Natural killer cell (primary cell): ENCODE data around the gene CDK18. TPM values are rescaled to one million over a fixed set of nuclear protein-coding genes. Genes with fewer than 3 reads are reported as not detected.

Experiments
- ATAC-seq, 3 donors: fragments of 150-1000 bp in 2 of 3; fragments of 200-7000 bp in 1 of 3; cut with Tn5 transposase; 1 replicate in 1 of 3; 2 replicates in 2 of 3; pipeline ENCODE4 v1.10.0; 2021; ENCODE audit warnings: mild to moderate bottlenecking in 2 of 3, moderate library complexity in 2 of 3
- DNase-seq, 2 donors: peaks; one replicate each; pipeline versions ENCODE4 v3.0.0 to v3.0.0-alpha.2; 2013 to 2021; ENCODE audit warnings: mixed read lengths in 1 of 2
- H3K27ac ChIP-seq: one replicate; pipeline ENCODE4 v1.5.1; 2013; ENCODE audit warnings: mild to moderate bottlenecking, low read length
- H3K27me3 ChIP-seq: one replicate; pipeline ENCODE4 v1.6.1; 2013; ENCODE audit warnings: low read length; ENCODE audit not compliant: control insufficient read depth, insufficient read depth
- H3K36me3 ChIP-seq: one replicate; pipeline ENCODE4 v1.6.1; 2013; ENCODE audit warnings: low read length; ENCODE audit not compliant: control insufficient read depth, insufficient read depth
- H3K4me1 ChIP-seq: one replicate; pipeline ENCODE4 v1.6.1; 2013; ENCODE audit warnings: low read length; ENCODE audit not compliant: control insufficient read depth, insufficient read depth
- H3K4me3 ChIP-seq: one replicate; pipeline ENCODE4 v1.5.1; 2013; ENCODE audit warnings: low read length
- H3K9me3 ChIP-seq: one replicate; pipeline ENCODE4 v1.6.1; 2013; ENCODE audit warnings: low read length; ENCODE audit not compliant: control insufficient read depth, insufficient read depth
- H3K27ac Mint-ChIP-seq, 2 donors: one replicate each; pipeline ENCODE4 v1.8.0; 2022; ENCODE audit warnings: mild to moderate bottlenecking in 2 of 2, mixed read lengths in 2 of 2, moderate library complexity in 1 of 2
- H3K27me3 Mint-ChIP-seq, 2 donors: one replicate each; pipeline ENCODE4 v1.8.0; 2022; ENCODE audit warnings: low read depth in 2 of 2, mixed read lengths in 2 of 2
- H3K36me3 Mint-ChIP-seq: one replicate; pipeline ENCODE4 v1.8.0; 2022; ENCODE audit warnings: mixed read lengths
- H3K4me1 Mint-ChIP-seq, 2 donors: one replicate each; pipeline ENCODE4 v1.8.0; 2022; ENCODE audit warnings: mixed read lengths in 2 of 2
- H3K4me3 Mint-ChIP-seq: one replicate; pipeline ENCODE4 v1.8.0; 2022; ENCODE audit warnings: mild to moderate bottlenecking, moderate library complexity, mixed read lengths
- H3K9me3 Mint-ChIP-seq, 2 donors: one replicate each; pipeline ENCODE4 v1.8.0; 2022; ENCODE audit warnings: mixed read lengths in 2 of 2
- CTCF ChIP-seq: fragments of 200-600 bp; IDR thresholded peaks from one replicate; pipeline ENCODE4 v1.8.0; 2022; ENCODE audit warnings: antibody characterized with exemption
- WGBS: methylation state at CpG from one replicate; pipeline ENCODE4 v1.1.7; 2013; ENCODE audit warnings: missing lambda C conversion rate; ENCODE audit not compliant: insufficient coverage; 5-methylcytosine and 5-hydroxymethylcytosine counted together
- intact Hi-C: fragments of 100-400 bp; cut with micrococcal nuclease; formaldehyde crosslinking; loops from one replicate; pipeline ENCODE4 v1.14.2; 2022
- total RNA-seq, 4 donors: library from RNA; stranded (reverse); fragments of 120-200 nt in 1 of 4; gene quantifications; one replicate each; pipeline versions ENCODE4 v1.2.3 to v1.2.4, GENCODE V29; 2013 to 2022

Gene CDK18
- total RNA-seq, 3 donors from 2014 or later (not counting 1 experiment from before 2014, with no cell fraction given), result 1.9 to 5.3 (median 4.0) TPM

DNA sequence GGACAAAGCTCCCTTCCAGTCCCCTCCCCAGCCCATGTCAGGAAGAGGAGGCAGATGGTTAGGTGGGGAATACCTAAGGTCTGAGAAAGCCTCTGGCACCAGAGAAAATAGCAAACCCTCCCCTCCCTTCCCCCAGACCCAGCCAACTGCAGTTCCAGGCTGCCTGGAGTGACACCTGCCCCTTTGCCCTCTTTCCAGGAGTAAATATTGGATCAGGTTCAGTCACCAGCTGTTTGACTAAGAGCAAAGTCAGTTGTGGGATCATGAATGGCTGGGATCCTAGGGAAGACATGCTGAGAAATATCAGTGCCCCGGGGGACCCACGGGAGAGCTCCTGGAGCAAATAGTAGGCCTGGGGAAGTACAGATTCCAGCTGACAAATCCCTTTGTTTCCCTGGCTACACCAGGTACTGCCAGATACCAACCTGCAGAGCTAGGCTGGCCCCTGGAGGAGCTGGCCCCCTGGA lies 12.2 kb upstream of the CDK18 start:
- intact Hi-C loops, result no loop called here
- peaks cover 8% of the 10 kb centered on the region for H3K4me1 ChIP-seq
- no peaks in the 10 kb centered on the region for H3K36me3 ChIP-seq
- no peaks in the 10 kb centered on the region for H3K9me3 Mint-ChIP-seq
- no peak overlapping the region for H3K4me3 Mint-ChIP-seq
- no peak overlapping the region for H3K27ac ChIP-seq
- no peak for TF ChIP-seq CTCF
- H3K36me3 Mint-ChIP-seq, result no peaks in the 10 kb centered on the region
- no peaks in the 10 kb centered on the region for H3K9me3 ChIP-seq
- ATAC-seq (no peak), DNase-seq (no peak)
- 54% methylated on average over 2 of the region's 2 CpGs for WGBS
- no peak overlapping the region for H3K27ac Mint-ChIP-seq
- H3K27me3 Mint-ChIP-seq, result peaks cover 25 to 41% of the 10 kb centered on the region in 2 donors
- no peak overlapping the region for H3K4me3 ChIP-seq
- H3K27me3 ChIP-seq, result peaks cover 4% of the 10 kb centered on the region
- peaks cover 0 to 16% of the 10 kb centered on the region in 2 donors for H3K4me1 Mint-ChIP-seq

- TF ChIP-seq CTCF, result no peak
- H3K9me3 Mint-ChIP-seq, result no peaks in the 10 kb centered on the region
- no peak overlapping the region for H3K4me3 Mint-ChIP-seq
- peaks cover 0 to 16% of the 10 kb centered on the region in 2 donors for H3K4me1 Mint-ChIP-seq
- H3K4me3 ChIP-seq, result no peak overlapping the region
- H3K27ac Mint-ChIP-seq, result no peak overlapping the region
- DNase-seq, result no peak
- no peaks in the 10 kb centered on the region for H3K36me3 ChIP-seq
- 22% methylated on average over 7 of the region's 7 CpGs for whole genome bisulfite sequencing
- no peak for ATAC-seq
- H3K9me3 ChIP-seq, result no peaks in the 10 kb centered on the region
- H3K27me3 ChIP-seq, result peaks cover 4% of the 10 kb centered on the region
- no peaks in the 10 kb centered on the region for H3K36me3 Mint-ChIP-seq
- no peak overlapping the region for H3K27ac ChIP-seq
- H3K4me1 ChIP-seq, result peaks cover 8% of the 10 kb centered on the region
- intact Hi-C loops, result no loop called here
- H3K27me3 Mint-ChIP-seq, result peaks cover 25 to 40% of the 10 kb centered on the region in 2 donors
Measured at GRCh38 chr1:205492774-205493173, 11.7 kb upstream of the CDK18 start.

GRCh38 chr1:205493241-205494085 lies 11.0 kb upstream of the CDK18 start:
- H3K4me3 ChIP-seq, result no peak overlapping the region
- no peak for TF ChIP-seq CTCF
- DNase-seq (no peak), ATAC-seq (peak; percentile 33 to 78 (median 73))
- H3K27me3 ChIP-seq, result peaks cover 4% of the 10 kb centered on the region
- H3K4me1 Mint-ChIP-seq, result peaks cover 0 to 10% of the 10 kb centered on the region in 2 donors
- WGBS, result 45% methylated on average over 11 of the region's 11 CpGs
- H3K9me3 ChIP-seq, result no peaks in the 10 kb centered on the region
- no peak overlapping the region for H3K27ac ChIP-seq
- no peak overlapping the region for H3K4me3 Mint-ChIP-seq
- intact Hi-C loops, result no loop called here
- H3K36me3 Mint-ChIP-seq, result no peaks in the 10 kb centered on the region
- no peak overlapping the region for H3K27ac Mint-ChIP-seq
- H3K27me3 Mint-ChIP-seq, result peaks cover 22 to 33% of the 10 kb centered on the region in 2 donors
- no peaks in the 10 kb centered on the region for H3K9me3 Mint-ChIP-seq
- no peaks in the 10 kb centered on the region for H3K36me3 ChIP-seq
- H3K4me1 ChIP-seq, result peaks cover 8% of the 10 kb centered on the region
